ENCODE results near the gene CCDC51.

GRCh38 chr3:48388966-48389365, 51.0 kb downstream of the CCDC51 start:
- no peak for TF ChIP-seq POLR2A (IDR thresholded peaks at IDR 0.05; ENCODE audit: low read depth, low read length)
- TF ChIP-seq CTCF (IDR thresholded peaks at IDR 0.05; ENCODE audit: extremely low read depth in 1 of 2, insufficient read depth in 1 of 2, low read depth in 1 of 2, low read length in 2 of 2): no peak
- no peak for TF ChIP-seq MAX (IDR thresholded peaks at IDR 0.05; ENCODE audit: insufficient read depth, insufficient read length)
- no peak for TF ChIP-seq JUN (IDR thresholded peaks at IDR 0.05; ENCODE audit: borderline replicate concordance, insufficient read depth, insufficient read length, low read depth)
- no peak for TF ChIP-seq EZH2 (IDR thresholded peaks at IDR 0.05; ENCODE audit: borderline replicate concordance, low read depth, low read length, severe bottlenecking)
- TF ChIP-seq POLR2AphosphoS5 (IDR thresholded peaks at IDR 0.05; ENCODE audit: insufficient read depth, low read depth, low read length): no peak
